C4-2B (cell line): ENCODE results near the gene WNT7B.

ENCODE experiments used
- H3K27ac ChIP-seq: fragments of 450-650 bp; 2 replicates; pipeline ENCODE4 v1.5.1; 2017
- ZFX ChIP-seq: fragments of 450-650 bp; IDR thresholded peaks from 2 replicates; pipeline ENCODE4 v1.6.1; 2017
- TF ChIP-seq, protein P1 (sequence below): fragments of 450-650 bp; conservative IDR thresholded peaks from 2 replicates; pipeline ENCODE4 v1.5.1; 2017; ENCODE audit warnings: mild to moderate bottlenecking

Gene WNT7B

DNA sequence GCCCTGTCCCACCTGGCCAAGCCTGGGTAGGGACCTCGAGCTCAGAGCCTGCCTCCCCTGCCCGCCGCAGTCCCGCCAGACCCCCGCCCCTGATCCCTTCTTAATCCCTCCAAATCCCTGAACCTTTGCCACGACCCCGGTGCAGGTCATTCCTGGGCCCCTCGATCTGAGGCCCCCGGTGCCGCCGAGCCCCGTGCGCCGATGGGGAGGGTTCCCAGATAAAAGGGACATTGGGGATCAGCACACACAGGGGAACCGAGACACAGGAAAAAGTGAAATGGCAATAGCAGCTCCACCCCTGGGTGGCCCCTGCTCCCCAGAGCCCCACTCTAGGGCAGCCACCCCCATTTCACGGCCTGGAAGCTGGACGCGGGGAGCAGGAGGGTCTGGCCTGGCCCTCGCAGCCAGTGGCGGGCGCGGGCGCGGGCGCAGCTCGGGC, 1.3 kb upstream of the WNT7B start:
- peak overlapping the region; percentile 42 for H3K27ac ChIP-seq
- TF ChIP-seq, protein P1, sequence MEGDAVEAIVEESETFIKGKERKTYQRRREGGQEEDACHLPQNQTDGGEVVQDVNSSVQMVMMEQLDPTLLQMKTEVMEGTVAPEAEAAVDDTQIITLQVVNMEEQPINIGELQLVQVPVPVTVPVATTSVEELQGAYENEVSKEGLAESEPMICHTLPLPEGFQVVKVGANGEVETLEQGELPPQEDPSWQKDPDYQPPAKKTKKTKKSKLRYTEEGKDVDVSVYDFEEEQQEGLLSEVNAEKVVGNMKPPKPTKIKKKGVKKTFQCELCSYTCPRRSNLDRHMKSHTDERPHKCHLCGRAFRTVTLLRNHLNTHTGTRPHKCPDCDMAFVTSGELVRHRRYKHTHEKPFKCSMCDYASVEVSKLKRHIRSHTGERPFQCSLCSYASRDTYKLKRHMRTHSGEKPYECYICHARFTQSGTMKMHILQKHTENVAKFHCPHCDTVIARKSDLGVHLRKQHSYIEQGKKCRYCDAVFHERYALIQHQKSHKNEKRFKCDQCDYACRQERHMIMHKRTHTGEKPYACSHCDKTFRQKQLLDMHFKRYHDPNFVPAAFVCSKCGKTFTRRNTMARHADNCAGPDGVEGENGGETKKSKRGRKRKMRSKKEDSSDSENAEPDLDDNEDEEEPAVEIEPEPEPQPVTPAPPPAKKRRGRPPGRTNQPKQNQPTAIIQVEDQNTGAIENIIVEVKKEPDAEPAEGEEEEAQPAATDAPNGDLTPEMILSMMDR: no peak
- TF ChIP-seq ZFX: no peak

DNA sequence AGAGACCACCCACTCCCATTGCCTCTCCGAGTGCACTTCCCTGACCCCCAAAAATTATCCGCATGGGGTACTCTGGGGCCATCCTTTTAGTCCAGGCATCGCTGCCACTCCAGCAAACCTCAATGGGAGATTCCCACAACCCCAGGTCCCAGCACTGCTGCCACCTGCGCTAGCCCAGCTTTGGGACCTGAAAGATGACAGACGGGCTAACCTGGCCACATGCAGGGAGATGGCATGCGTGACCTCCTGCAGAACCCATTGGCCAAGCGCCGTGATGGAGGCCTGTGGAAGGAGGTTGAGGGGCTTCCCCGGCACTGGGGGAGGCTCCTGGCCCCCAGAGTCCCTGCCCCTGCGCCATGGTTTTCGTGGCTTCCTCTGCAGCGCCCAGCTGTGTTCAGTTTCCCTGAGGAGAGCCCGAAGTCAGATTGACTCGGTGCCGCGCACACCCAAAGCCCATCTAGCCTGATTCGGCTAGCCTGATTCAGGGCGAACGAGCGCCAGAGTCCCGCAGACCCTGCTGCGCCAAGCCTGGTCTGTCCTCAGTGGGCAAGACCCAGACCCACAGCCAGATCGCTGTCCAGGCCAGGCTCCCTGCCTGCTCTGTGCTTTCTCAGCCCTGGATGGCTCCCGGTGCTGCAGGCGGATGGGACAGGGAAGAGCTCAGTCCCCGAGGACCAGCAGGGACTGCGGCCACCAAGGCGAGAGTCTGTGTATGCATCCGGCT, 751 bp upstream of the WNT7B start:
- TF ChIP-seq, protein P1: no peak
- peak overlapping the region; percentile 86; the same call in 1 of the 2 replicates for H3K27ac ChIP-seq

- H3K27ac ChIP-seq: peak overlapping the region; percentile 86
Observed at GRCh38 chr22:45976254-45977002, 534 bp downstream of the WNT7B start.

GRCh38 chr22:45975164-45976161, 1.5 kb downstream of the WNT7B start:
- H3K27ac ChIP-seq: peak overlapping the region; percentile 86
- no peak for TF ChIP-seq ZFX
- TF ChIP-seq, protein P1: no peak

More at GRCh38 chr22:45976254-45977002, 534 bp downstream of the WNT7B start:
- peak; percentile 37; the same call in 1 of the 2 replicates for TF ChIP-seq ZFX
- TF ChIP-seq, protein P1: no peak

DNA sequence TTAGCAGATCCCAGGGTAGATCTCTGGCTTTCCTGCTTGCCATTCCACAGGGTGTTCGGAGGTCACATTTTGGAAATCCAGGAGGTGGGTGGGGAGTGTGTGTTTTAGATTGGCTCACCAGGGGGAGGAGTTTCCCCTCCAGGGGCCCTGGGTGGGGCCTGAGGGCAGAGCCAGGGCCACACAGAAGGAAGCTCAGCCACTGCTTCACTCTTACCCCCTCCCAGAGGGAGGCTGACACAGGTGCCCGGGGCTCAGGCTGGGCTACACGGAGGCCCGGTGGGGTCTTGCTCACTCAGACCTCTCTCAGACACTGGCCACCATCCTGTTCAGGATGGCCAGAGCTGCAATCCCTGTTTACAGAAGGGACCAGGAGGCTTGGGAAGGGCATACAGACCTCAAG, 2.5 kb downstream of the WNT7B start:
- no peak for TF ChIP-seq ZFX
- TF ChIP-seq, protein P1: no peak
- peak overlapping the region; percentile 86 for H3K27ac ChIP-seq

- TF ChIP-seq, protein P1: no peak
- TF ChIP-seq ZFX: no peak
- H3K27ac ChIP-seq: no peak overlapping the region
Observed at GRCh38 chr22:45972889-45973253, 4.1 kb downstream of the WNT7B start.
